ENCODE data around the gene C12orf60. TPM values are rescaled to one million over a fixed set of nuclear protein-coding genes. Genes with fewer than 3 reads are reported as not detected.

Gene C12orf60
- total RNA-seq, 1 donor = 0.72 TPM

DNA sequence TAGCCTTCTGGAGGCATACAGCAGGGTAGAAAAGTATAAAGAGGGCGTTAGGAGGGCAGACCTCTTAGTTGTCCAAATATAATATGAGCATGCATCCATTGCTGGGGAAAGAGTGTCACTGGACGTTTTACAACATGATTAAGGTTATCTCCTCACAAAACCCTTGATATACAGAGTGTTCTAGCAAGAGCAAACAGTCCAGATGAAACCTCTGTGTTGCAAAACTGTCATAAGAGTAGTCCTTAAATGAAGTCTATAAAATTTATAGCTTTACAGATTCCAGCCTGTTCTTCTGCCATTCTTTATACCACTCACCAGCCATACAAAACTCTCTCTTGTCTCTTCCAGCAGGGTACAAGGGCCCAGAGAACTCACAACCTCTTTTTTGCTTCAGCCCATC is 21.9 kb upstream of the C12orf60 start:
- Histone ChIP-seq H3K36me3 (ENCODE audit: insufficient read depth, low read length) (peaks cover 4% of the 10 kb centered on the region), H3K79me2 (ENCODE audit: insufficient read depth, low read length) (peaks cover 4% of the 10 kb centered on the region), H3K27me3 (ENCODE audit: insufficient read depth, low read length) (no peaks in the 10 kb centered on the region), H3K4me2 (ENCODE audit: insufficient read depth, low read length) (no peak overlapping the region), H2AFZ (ENCODE audit: low read length) (no peak overlapping the region), H3K9me3 (ENCODE audit: low read depth, low read length) (no peaks in the 10 kb centered on the region), H4K20me1 (ENCODE audit: insufficient read depth, low read length) (no peaks in the 10 kb centered on the region), H3K27ac (ENCODE audit: low read depth, low read length) (no peak overlapping the region), H3K4me1 (ENCODE audit: insufficient read depth, low read length) (peaks cover 10% of the 10 kb centered on the region), H3K4me3 (ENCODE audit: insufficient read depth, low read length) (no peak overlapping the region)
- TF ChIP-seq, protein P1, sequence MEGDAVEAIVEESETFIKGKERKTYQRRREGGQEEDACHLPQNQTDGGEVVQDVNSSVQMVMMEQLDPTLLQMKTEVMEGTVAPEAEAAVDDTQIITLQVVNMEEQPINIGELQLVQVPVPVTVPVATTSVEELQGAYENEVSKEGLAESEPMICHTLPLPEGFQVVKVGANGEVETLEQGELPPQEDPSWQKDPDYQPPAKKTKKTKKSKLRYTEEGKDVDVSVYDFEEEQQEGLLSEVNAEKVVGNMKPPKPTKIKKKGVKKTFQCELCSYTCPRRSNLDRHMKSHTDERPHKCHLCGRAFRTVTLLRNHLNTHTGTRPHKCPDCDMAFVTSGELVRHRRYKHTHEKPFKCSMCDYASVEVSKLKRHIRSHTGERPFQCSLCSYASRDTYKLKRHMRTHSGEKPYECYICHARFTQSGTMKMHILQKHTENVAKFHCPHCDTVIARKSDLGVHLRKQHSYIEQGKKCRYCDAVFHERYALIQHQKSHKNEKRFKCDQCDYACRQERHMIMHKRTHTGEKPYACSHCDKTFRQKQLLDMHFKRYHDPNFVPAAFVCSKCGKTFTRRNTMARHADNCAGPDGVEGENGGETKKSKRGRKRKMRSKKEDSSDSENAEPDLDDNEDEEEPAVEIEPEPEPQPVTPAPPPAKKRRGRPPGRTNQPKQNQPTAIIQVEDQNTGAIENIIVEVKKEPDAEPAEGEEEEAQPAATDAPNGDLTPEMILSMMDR (IDR thresholded peaks at IDR 0.05; ENCODE audit: extremely low read depth, low read depth, low read length) = no peak
- DNase-seq (ENCODE audit: insufficient read length, low spot score, missing footprints) = no peak

DNA sequence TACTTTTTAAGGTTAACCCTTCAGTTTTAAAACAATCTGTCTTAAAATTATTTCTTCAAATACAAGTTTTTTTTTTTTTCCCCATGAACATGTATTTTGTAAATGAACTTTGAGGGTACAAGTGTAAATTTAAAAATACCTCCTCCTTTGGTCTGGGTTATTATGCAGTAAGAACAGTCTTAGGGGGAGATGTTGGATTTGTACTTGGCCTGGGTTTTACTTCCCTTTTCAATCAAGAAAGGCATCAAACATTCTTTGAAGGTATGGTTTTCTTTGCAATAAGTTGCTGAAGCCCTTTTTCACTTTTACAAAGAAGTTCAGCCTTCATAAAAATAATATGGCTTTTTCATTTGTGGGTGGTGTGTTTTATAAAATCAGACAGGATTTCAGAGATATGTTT is 20.7 kb upstream of the C12orf60 start:
- Histone ChIP-seq H3K27ac (ENCODE audit: low read depth, low read length) (no peak overlapping the region), H3K4me2 (ENCODE audit: insufficient read depth, low read length) (no peak overlapping the region), H3K36me3 (ENCODE audit: insufficient read depth, low read length) (peaks cover 15% of the 10 kb centered on the region), H3K9me3 (ENCODE audit: low read depth, low read length) (no peaks in the 10 kb centered on the region), H3K4me1 (ENCODE audit: insufficient read depth, low read length) (no peaks in the 10 kb centered on the region), H3K27me3 (ENCODE audit: insufficient read depth, low read length) (no peaks in the 10 kb centered on the region), H3K4me3 (ENCODE audit: insufficient read depth, low read length) (no peak overlapping the region), H4K20me1 (ENCODE audit: insufficient read depth, low read length) (no peaks in the 10 kb centered on the region), H2AFZ (ENCODE audit: low read length) (no peak overlapping the region), H3K79me2 (ENCODE audit: insufficient read depth, low read length) (no peaks in the 10 kb centered on the region)
- TF ChIP-seq, protein P1 (IDR thresholded peaks at IDR 0.05; ENCODE audit: extremely low read depth, low read depth, low read length) = no peak
- DNase-seq (ENCODE audit: insufficient read length, low spot score, missing footprints) = no peak

DNA sequence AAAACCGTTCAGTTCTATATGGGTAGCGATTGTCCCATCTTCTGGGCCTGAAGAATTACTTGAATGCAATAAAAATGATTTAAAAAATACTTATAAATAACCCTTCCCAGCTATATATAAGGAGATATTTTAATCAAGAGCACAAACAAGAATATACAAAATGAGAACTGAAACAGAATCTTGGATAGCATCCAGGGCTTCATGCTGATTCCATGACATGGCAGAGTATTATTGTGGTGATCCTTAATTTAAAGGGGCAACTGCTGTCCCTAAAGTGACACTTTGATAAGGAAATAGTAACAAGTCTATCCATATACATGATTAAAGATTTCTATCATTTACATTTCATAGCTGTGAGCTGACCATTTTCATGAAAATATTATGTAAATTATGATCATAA is 19.0 kb upstream of the C12orf60 start:
- Histone ChIP-seq H3K79me2 (ENCODE audit: insufficient read depth, low read length) (no peaks in the 10 kb centered on the region), H3K4me2 (ENCODE audit: insufficient read depth, low read length) (no peak overlapping the region), H2AFZ (ENCODE audit: low read length) (no peak overlapping the region), H3K36me3 (ENCODE audit: insufficient read depth, low read length) (peaks cover 31% of the 10 kb centered on the region), H3K4me1 (ENCODE audit: insufficient read depth, low read length) (no peaks in the 10 kb centered on the region), H3K27me3 (ENCODE audit: insufficient read depth, low read length) (no peaks in the 10 kb centered on the region), H4K20me1 (ENCODE audit: insufficient read depth, low read length) (no peaks in the 10 kb centered on the region), H3K9me3 (ENCODE audit: low read depth, low read length) (no peaks in the 10 kb centered on the region), H3K27ac (ENCODE audit: low read depth, low read length) (no peak overlapping the region), H3K4me3 (ENCODE audit: insufficient read depth, low read length) (no peak overlapping the region)
- TF ChIP-seq, protein P1 (IDR thresholded peaks at IDR 0.05; ENCODE audit: extremely low read depth, low read depth, low read length) = no peak
- no peak for DNase-seq (ENCODE audit: insufficient read length, low spot score, missing footprints)

DNA sequence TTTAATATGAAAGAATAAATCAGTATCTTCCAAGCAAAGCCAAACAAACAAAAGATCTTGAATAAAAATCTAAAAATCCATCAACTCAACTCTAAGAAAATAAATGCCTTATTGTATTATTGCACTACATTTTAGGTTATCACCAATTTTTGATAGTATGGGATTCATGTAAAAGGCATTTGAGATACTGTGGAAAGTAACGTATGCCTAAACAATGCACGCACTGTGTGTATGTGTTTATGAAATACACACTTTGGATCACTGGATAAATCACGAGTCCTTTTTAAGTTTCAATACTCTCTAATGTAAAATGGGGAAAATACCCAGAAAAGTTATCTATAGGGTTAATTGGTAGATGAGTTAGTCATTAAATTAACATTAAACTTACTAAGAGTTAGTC is 17.9 kb upstream of the C12orf60 start:
- Histone ChIP-seq H3K27me3 (ENCODE audit: insufficient read depth, low read length) (no peaks in the 10 kb centered on the region), H2AFZ (ENCODE audit: low read length) (no peak overlapping the region), H3K9me3 (ENCODE audit: low read depth, low read length) (no peaks in the 10 kb centered on the region), H3K4me1 (ENCODE audit: insufficient read depth, low read length) (no peaks in the 10 kb centered on the region), H3K79me2 (ENCODE audit: insufficient read depth, low read length) (no peaks in the 10 kb centered on the region), H4K20me1 (ENCODE audit: insufficient read depth, low read length) (no peaks in the 10 kb centered on the region), H3K4me2 (ENCODE audit: insufficient read depth, low read length) (no peak overlapping the region), H3K36me3 (ENCODE audit: insufficient read depth, low read length) (peaks cover 42% of the 10 kb centered on the region), H3K27ac (ENCODE audit: low read depth, low read length) (no peak overlapping the region), H3K4me3 (ENCODE audit: insufficient read depth, low read length) (no peak overlapping the region)
- TF ChIP-seq, protein P1 (IDR thresholded peaks at IDR 0.05; ENCODE audit: extremely low read depth, low read depth, low read length) = no peak
- no peak for DNase-seq (ENCODE audit: insufficient read length, low spot score, missing footprints)
